CD14-positive monocyte (primary cell): ENCODE measurements around the gene DNAH9. TPM values are rescaled to one million over a fixed set of nuclear protein-coding genes. Genes with fewer than 3 reads are reported as not detected.

Experiments used
- DNase-seq, 3 donors: peaks; one replicate each; pipeline ENCODE4 v3.0.0-alpha.2; 2011 to 2022
- H2AFZ ChIP-seq: 2 replicates; pipeline ENCODE4 v1.6.0; 2012; ENCODE audit warnings: mild to moderate bottlenecking, low read depth, low read length, inconsistent platforms; ENCODE audit not compliant: insufficient read depth, poor library complexity, severe bottlenecking
- H3K27ac ChIP-seq, 2 donors: 1 replicate in 1 of 2; 2 replicates in 1 of 2; pipeline ENCODE4 v1.5.1; 2012 to 2013; ENCODE audit warnings: low read length in 2 of 2, control low read depth in 1 of 2, inconsistent platforms in 1 of 2, low read depth in 1 of 2, mild to moderate bottlenecking in 1 of 2
- H3K27me3 ChIP-seq, 2 donors: one replicate each; pipeline versions ENCODE4 v1.6.0 to v1.6.1; 2011 to 2013; ENCODE audit warnings: low read length in 2 of 2; ENCODE audit not compliant: control insufficient read depth in 2 of 2, insufficient read depth in 2 of 2
- H3K36me3 ChIP-seq, 2 donors: replicated peaks in 1 of 2; 1 replicate in 1 of 2; 2 replicates in 1 of 2; pipeline versions ENCODE4 v1.5.1 to v1.6.1; 2012 to 2013; ENCODE audit warnings: low read length in 2 of 2, control low read depth in 1 of 2, inconsistent platforms in 1 of 2, mild to moderate bottlenecking in 1 of 2; ENCODE audit not compliant: insufficient read depth in 2 of 2, control insufficient read depth in 1 of 2
- H3K4me1 ChIP-seq, 2 donors: 1 replicate in 1 of 2; 2 replicates in 1 of 2; pipeline versions ENCODE4 v1.5.1 to v1.6.1; 2012 to 2013; ENCODE audit warnings: low read length in 2 of 2, control low read depth in 1 of 2, inconsistent platforms in 1 of 2, mild to moderate bottlenecking in 1 of 2, moderate library complexity in 1 of 2; ENCODE audit not compliant: insufficient read depth in 2 of 2, control insufficient read depth in 1 of 2
- H3K4me2 ChIP-seq: replicated peaks from 2 replicates; pipeline ENCODE3; 2012; ENCODE audit warnings: low read length, moderate library complexity, mild to moderate bottlenecking; ENCODE audit not compliant: poor library complexity, severe bottlenecking; ENCODE audit errors: extremely low read depth
- H3K4me3 ChIP-seq, 3 experiments: fragments of 200-600 bp in 1 of 3; sonication (generic) in 1 of 3; replicated peaks in 1 of 3; 1 replicate in 2 of 3; 2 replicates in 1 of 3; pipeline ENCODE4 v1.5.1; 2011 to 2013; ENCODE audit warnings: low read length in 3 of 3, mild to moderate bottlenecking in 3 of 3, control low read depth in 2 of 3, low read depth in 2 of 3, inconsistent platforms in 1 of 3, moderate library complexity in 1 of 3
- H3K79me2 ChIP-seq: 2 replicates; pipeline ENCODE4 v1.6.0; 2012; ENCODE audit warnings: mild to moderate bottlenecking, control low read depth, inconsistent platforms, low read length, moderate library complexity; ENCODE audit not compliant: insufficient read depth
- H3K9ac ChIP-seq: 2 replicates; pipeline ENCODE4 v1.6.0; 2017; ENCODE audit warnings: low read length, mild to moderate bottlenecking; ENCODE audit not compliant: insufficient read depth, poor library complexity, severe bottlenecking
- H3K9me3 ChIP-seq, 2 donors: replicated peaks in 1 of 2; 1 replicate in 1 of 2; 2 replicates in 1 of 2; pipeline versions ENCODE4 v1.5.1 to v1.6.1; 2012 to 2013; ENCODE audit warnings: low read length in 2 of 2, control low read depth in 1 of 2; ENCODE audit not compliant: control insufficient read depth in 1 of 2, insufficient read depth in 1 of 2
- H4K20me1 ChIP-seq: 2 replicates; pipeline ENCODE4 v1.6.0; 2012; ENCODE audit warnings: mild to moderate bottlenecking, low read length, control low read depth, moderate library complexity; ENCODE audit not compliant: insufficient read depth
- H3K27ac Mint-ChIP-seq, 7 donors: one replicate each; pipeline ENCODE4 v1.8.0; 2020; ENCODE audit warnings: mild to moderate bottlenecking in 7 of 7, mixed read lengths in 7 of 7, moderate library complexity in 6 of 7, inconsistent platforms in 2 of 7
- H3K27me3 Mint-ChIP-seq, 3 donors: one replicate each; pipeline ENCODE4 v1.8.0; 2021 to 2022; ENCODE audit warnings: low read depth in 3 of 3, mild to moderate bottlenecking in 3 of 3, mixed read lengths in 3 of 3, moderate library complexity in 3 of 3, inconsistent platforms in 1 of 3
- H3K36me3 Mint-ChIP-seq, 2 donors: one replicate each; pipeline ENCODE4 v1.8.0; 2020; ENCODE audit warnings: mixed read lengths in 2 of 2, inconsistent platforms in 1 of 2, mild to moderate bottlenecking in 1 of 2
- H3K4me1 Mint-ChIP-seq: one replicate; pipeline ENCODE4 v1.8.0; 2020; ENCODE audit warnings: mild to moderate bottlenecking, mixed read lengths
- H3K4me3 Mint-ChIP-seq, 2 donors: one replicate each; pipeline ENCODE4 v1.8.0; 2020; ENCODE audit warnings: mild to moderate bottlenecking in 2 of 2, mixed read lengths in 2 of 2, moderate library complexity in 1 of 2
- H3K9me3 Mint-ChIP-seq, 7 donors: one replicate each; pipeline ENCODE4 v1.8.0; 2020 to 2022; ENCODE audit warnings: mixed read lengths in 7 of 7, mild to moderate bottlenecking in 6 of 7, moderate library complexity in 6 of 7, inconsistent platforms in 2 of 7
- CTCF ChIP-seq: fragments of 200-600 bp; IDR thresholded peaks from one replicate; pipeline ENCODE4 v1.8.0; 2022; ENCODE audit warnings: antibody characterized with exemption, mild to moderate bottlenecking
- WGBS: methylation state at CpG from one replicate; pipeline ENCODE4 v1.1.5; 2013; ENCODE audit warnings: missing lambda C conversion rate; ENCODE audit not compliant: insufficient coverage; 5-methylcytosine and 5-hydroxymethylcytosine counted together
- intact Hi-C, 2 donors: fragments of 100-400 bp; cut with micrococcal nuclease; formaldehyde crosslinking; loops; one replicate each; pipeline versions ENCODE4 v1.15.0 to v1.15.1; 2023
- polyA plus RNA-seq, 3 donors: library from polyadenylated mRNA; depleted of rRNA in 1 of 3; unstranded in 2 of 3; stranded (reverse) in 1 of 3; fragments of 300-500 nt in 2 of 3; fragments of >200 nt in 1 of 3; fragmentation: Illumina TruSeq in 2 of 3; gene quantifications; 1 replicate in 2 of 3; 2 replicates in 1 of 3; pipeline ENCODE4 v1.2.3, GENCODE V29; 2012 to 2021

Gene DNAH9
- polyA plus RNA-seq, 3 donors, result not detected

- TF ChIP-seq CTCF, result no peak
These were observed 319.1 kb downstream of the DNAH9 start for GRCh38 chr17:11917415-11917814.

GRCh38 chr17:11921296-11921695 is 323.0 kb downstream of the DNAH9 start:
- H3K27me3 ChIP-seq, result no peaks in the 10 kb centered on the region
- H3K4me1 ChIP-seq, result no peaks in the 10 kb centered on the region
- H3K27ac ChIP-seq, result no peak overlapping the region
- WGBS, result 100% methylated on average over 3 of the region's 6 CpGs
- H3K4me3 ChIP-seq, result no peak overlapping the region
- no peak overlapping the region for H3K4me2 ChIP-seq
- no peaks in the 10 kb centered on the region for H4K20me1 ChIP-seq
- no peaks in the 10 kb centered on the region for H3K36me3 ChIP-seq
- no peak overlapping the region for H3K27ac Mint-ChIP-seq
- H3K9me3 ChIP-seq, result peaks cover 0 to 11% of the 10 kb centered on the region in 2 donors
- no peaks in the 10 kb centered on the region for H3K36me3 Mint-ChIP-seq
- peaks cover 4 to 6% (median 4%) of the 10 kb centered on the region in 3 donors for H3K27me3 Mint-ChIP-seq
- intact Hi-C loops, result no loop called here
- DNase-seq, result no peak
- no peaks in the 10 kb centered on the region for H3K79me2 ChIP-seq
- H3K9ac ChIP-seq, result no peak overlapping the region
- no peak overlapping the region for H3K4me3 Mint-ChIP-seq
- no peak overlapping the region for H2AFZ ChIP-seq
- no peak for TF ChIP-seq CTCF
- H3K4me1 Mint-ChIP-seq, result no peaks in the 10 kb centered on the region
- peaks cover 8 to 23% (median 14%) of the 10 kb centered on the region in 7 donors for H3K9me3 Mint-ChIP-seq

More at GRCh38 chr17:11917415-11917814, 319.1 kb downstream of the DNAH9 start:
- H3K4me3 ChIP-seq, result no peak overlapping the region
- WGBS, result 80% methylated on average over 4 of the region's 5 CpGs
- no peaks in the 10 kb centered on the region for H3K36me3 ChIP-seq
- H3K27me3 Mint-ChIP-seq, result peaks cover 0 to 2% (median 1%) of the 10 kb centered on the region in 3 donors
- no peaks in the 10 kb centered on the region for H3K79me2 ChIP-seq
- H3K4me3 Mint-ChIP-seq, result no peak overlapping the region
- H3K4me1 Mint-ChIP-seq, result no peaks in the 10 kb centered on the region
- no peak overlapping the region for H3K27ac ChIP-seq
- H4K20me1 ChIP-seq, result no peaks in the 10 kb centered on the region
- H3K9ac ChIP-seq, result no peak overlapping the region
- H3K4me1 ChIP-seq, result no peaks in the 10 kb centered on the region
- no peak overlapping the region for H3K27ac Mint-ChIP-seq
- intact Hi-C loops, result no loop called here
- no peak overlapping the region for H3K4me2 ChIP-seq
- no peak overlapping the region for H2AFZ ChIP-seq
- peaks cover 8 to 23% (median 15%) of the 10 kb centered on the region in 7 donors for H3K9me3 Mint-ChIP-seq
- no peaks in the 10 kb centered on the region for H3K36me3 Mint-ChIP-seq
- no peaks in the 10 kb centered on the region for H3K27me3 ChIP-seq
- no peak for DNase-seq
- peaks cover 0 to 15% of the 10 kb centered on the region in 2 donors for H3K9me3 ChIP-seq
